Endothelial cell of hepatic sinusoid (primary cell): ENCODE results near the gene MED9.

ENCODE experiments used
- in situ Hi-C: cut with HindIII; loops from 2 replicates; pipeline ENCODE4 v1.10.0; 2017; ENCODE audit warnings: low sequenced_read_pairs

The MED9 gene

DNA sequence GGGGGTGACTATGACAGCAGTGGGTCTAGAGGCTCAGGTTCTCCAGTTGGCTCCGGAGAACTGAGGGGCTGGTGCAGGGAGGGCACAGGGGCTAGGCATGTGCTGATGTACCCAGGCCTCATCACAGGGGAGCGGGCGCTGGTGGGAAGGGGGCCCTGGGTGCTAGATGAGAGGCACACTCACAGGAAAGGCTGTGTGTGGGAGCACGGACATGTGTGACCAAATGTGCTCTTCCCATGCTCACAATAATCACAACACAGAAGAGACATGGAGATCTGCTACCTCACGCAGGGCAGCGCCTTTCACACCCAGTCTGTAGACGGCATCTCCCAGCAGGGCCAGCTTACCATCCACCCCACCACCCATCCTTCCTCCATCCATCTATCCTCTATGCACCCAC lies 36.8 kb downstream of the MED9 start:
- in situ Hi-C loops = no loop called here

DNA sequence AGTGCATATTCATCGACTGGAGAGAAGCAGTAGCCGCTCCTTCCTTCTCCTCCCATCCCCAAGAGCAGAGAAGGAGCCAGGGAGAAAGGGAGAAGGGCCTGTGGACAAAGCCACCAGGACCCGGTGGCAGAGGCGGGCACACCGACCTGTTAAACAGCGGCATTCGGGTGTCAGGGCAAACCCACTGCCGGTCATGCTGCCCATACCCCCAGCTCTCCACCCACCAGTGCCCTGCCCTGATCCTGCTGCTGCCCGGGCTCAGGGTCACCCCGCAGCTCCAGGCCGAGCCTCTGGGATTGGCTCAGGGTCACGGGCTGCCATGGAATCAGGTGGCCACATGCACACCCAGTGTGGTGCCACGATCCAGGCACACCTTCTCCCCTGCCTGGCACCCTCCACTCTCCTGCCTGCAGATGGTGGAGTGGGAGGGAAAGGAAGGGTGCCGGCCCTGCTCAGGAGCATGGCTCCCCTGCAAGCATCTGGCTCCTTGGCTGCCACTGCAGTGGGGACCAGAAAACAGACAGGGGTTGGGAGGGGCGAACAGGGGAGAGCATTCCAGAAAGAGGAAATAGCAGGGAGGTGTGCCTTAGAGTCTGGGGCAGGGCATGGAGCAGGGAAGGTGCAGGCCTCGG lies 37.7 kb downstream of the MED9 start:
- in situ Hi-C loops = no loop called here

DNA sequence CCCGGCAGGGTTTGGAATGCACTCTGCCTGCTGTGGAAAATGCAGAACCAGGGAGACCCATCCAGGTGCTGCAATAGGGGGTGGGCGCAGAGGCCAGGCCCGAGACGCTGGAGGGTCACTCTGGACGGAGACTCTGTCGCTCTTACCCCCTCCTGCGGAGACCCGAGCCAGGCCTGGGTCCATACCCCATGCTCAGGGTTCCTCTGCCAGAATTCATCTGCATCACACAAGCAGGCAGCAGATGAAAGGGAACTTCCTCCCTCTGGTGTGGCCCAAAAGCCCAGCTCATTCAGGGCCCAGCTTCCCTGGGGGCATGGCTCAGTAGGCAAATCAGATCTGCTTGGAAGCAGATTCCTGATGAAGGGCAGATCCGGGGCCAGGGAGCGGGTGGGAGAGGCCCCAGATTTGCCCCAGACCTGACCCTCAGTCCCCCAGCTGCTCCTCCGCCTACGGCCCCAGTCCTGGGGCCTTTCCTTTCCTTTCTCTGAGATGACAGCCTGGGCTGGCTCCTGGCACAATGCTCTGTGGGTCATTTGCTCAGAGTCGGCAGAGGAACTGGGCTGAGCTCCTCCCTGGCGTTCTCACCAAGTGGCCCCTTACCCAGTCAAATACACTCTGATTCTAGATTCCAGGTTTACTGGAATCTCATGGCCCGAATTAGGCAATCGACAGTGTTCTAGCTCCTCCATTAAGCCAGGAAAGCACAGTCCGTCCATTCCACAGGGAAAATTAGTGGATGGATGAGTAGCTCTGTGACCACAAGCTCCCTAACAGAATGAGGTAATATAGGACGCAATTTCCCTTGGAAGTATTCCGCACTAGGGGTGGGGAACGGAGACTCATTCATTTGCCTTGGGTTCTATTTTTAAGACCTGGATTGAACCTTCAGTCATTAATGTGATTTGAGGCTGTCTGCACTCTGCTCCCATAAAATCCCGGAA lies 38.5 kb downstream of the MED9 start:
- in situ Hi-C loops = no loop called here

DNA sequence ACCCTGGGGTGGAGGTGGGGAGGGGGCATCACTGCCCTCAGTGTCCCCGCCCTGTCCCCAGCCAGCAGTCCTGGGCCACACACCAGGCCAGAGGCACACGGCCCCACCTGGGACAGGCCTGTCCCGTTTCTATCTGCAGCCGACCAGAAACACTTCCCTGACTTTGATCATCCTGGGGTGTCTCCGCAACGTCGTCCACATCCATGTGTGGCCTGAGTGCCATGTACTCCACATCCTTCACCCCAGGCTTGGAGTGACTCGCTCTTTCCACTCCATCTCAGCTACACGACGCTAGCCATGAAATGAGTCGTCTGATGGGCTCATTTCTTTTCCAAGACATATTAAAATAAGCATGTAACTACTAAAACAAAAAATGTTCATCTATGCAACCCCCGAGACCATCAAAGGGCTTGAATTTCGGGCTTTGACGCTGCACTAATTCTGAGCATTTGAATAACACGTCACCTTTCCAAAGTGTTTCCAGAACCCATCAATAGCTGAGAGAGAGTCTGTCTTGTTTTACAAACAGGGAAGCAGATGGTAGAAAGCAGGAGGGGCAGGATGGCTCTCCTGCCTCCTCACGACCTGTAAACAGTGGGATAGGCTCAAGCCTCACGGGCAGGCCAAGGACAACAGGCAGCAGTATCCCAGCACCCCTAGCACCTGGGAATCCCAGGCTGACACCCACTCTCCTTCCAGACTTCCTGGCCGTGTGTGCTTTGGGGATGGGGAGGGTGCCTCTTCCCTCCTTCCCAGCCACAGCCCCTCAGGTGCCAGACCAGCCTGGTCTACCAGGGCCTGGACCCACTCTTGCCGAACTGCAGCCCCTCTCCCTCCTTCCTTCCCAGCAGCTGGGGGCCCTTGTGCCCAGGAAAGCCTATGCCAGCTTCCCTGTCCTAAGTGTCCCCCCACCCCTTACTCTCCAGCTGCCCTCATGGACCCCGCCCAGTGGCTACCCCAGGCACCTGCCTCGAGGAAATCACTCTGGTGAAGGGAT lies 39.4 kb downstream of the MED9 start:
- in situ Hi-C loops = no loop called here

DNA sequence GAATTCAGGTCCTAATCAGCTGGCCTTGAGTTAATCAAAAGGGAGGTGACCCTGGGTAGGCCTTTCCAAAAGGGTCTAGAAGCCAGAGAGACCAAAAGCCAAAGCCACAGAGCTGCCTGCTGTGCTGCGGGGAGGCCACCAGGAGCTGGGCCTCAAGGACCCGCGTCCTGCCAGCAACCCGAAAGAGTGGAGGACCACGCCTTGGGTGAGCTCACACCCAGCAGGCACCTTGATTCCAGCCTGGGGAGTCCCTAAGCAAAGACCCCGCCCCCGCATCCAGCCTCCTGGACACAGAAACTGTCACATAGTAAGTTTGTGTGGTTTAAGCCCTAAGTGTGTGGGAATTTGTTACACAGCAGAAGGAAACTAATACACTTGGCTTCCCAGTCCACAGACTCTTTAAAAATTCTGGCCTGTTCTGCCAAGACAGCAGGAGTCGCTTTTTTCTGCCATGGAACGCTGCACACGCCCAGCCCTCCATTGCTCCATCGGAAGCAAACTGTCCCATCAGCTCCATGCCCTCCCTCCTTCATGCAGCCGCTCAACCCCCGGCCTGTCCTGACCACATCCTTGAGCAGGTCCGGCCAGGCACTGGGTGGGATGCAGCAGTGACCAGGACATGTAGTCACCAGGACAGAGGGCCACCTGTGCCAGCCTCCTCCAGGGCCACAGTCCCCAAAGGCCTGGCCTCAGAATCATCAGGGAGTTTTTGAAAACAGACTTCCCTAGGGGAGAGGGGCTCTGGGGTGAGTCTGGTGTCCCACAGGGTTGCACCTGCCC lies 40.3 kb downstream of the MED9 start:
- in situ Hi-C loops = no loop called here

- in situ Hi-C loops = no loop called here
Measured at GRCh38 chr17:17518014-17518413, 41.2 kb downstream of the MED9 start.

- in situ Hi-C loops = no loop called here
Measured at GRCh38 chr17:17518951-17519350, 42.2 kb downstream of the MED9 start.

- in situ Hi-C loops = loop anchor here (10.0 kb wide), 1 partner anchor 55 kb away; no protein-coding TSS in a partner anchor
Measured at GRCh38 chr17:17519886-17520285, 43.1 kb downstream of the MED9 start.

DNA sequence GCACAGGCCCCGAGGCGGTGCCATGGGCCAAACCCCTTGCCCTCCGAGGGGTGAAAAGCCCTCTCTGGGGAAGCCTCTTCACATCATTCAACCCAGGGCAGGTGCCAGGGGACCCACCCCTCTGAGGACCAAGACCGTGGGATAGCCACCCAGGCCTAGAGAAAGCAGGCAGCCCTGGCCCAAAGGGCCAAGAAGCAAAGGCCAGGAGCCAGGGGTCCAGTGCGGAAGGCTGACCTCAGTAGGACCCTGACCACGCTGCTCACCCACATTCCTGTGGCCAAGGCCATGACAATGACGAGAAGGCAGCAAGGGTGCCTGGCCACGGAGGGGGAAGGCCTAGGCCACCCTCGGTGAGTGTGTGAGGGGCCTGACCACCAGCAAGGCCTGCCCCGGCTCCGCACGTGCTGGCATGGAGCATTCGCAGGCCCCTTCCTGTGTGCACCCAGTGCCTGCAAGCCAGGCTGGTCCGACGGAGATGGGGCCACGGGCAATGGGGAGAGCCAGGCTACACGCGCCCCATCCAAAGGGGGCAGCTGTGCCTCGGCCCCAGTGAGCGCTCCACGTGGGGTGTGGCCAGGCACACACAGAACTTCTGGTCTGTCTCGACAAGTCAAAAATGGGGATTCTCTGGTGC lies 43.9 kb downstream of the MED9 start:
- in situ Hi-C loops = loop anchor here (10.0 kb wide), 1 partner anchor 56 kb away; no protein-coding TSS in a partner anchor

- in situ Hi-C loops = loop anchor here (10.0 kb wide), 1 partner anchor 58 kb away; no protein-coding TSS in a partner anchor
Measured at GRCh38 chr17:17523001-17523730, 46.4 kb downstream of the MED9 start.

GRCh38 chr17:17523731-17524490 lies 47.1 kb downstream of the MED9 start:
- in situ Hi-C loops = loop anchor here (10.0 kb wide), 1 partner anchor 59 kb away; no protein-coding TSS in a partner anchor

- in situ Hi-C loops = loop anchor here (5.0 to 10.0 kb wide), 4 partner anchors 47 to 153 kb away; no protein-coding TSS in a partner anchor
Measured at GRCh38 chr17:17525311-17525710, 48.5 kb downstream of the MED9 start.

GRCh38 chr17:17525956-17526355 lies 49.2 kb downstream of the MED9 start:
- in situ Hi-C loops = loop anchor here (5.0 to 10.0 kb wide), 4 partner anchors 46 to 154 kb away; no protein-coding TSS in a partner anchor

- in situ Hi-C loops = loop anchor here (5.0 to 10.0 kb wide), 4 partner anchors 46 to 154 kb away; no protein-coding TSS in a partner anchor
Measured at GRCh38 chr17:17526369-17526768, 49.6 kb downstream of the MED9 start.

GRCh38 chr17:17527534-17527933 lies 50.7 kb downstream of the MED9 start:
- in situ Hi-C loops = loop anchor here (5.0 to 10.0 kb wide), 4 partner anchors 45 to 155 kb away; no protein-coding TSS in a partner anchor

GRCh38 chr17:17527956-17528500 lies 51.2 kb downstream of the MED9 start:
- in situ Hi-C loops = loop anchor here (5.0 to 10.0 kb wide), 4 partner anchors 44 to 156 kb away; no protein-coding TSS in a partner anchor
